Raji (cell line): Measurements from ENCODE around the gene MRPS27.

ENCODE experiments used
- POLR2A ChIP-seq: IDR thresholded peaks from 2 replicates; pipeline ENCODE4 v1.6.1; 2011; ENCODE audit warnings: low read depth, low read length, control low read depth; ENCODE audit not compliant: insufficient read depth

Gene MRPS27

GRCh38 chr5:72199681-72200080, 120.4 kb downstream of the MRPS27 start:
- no peak for TF ChIP-seq POLR2A

DNA sequence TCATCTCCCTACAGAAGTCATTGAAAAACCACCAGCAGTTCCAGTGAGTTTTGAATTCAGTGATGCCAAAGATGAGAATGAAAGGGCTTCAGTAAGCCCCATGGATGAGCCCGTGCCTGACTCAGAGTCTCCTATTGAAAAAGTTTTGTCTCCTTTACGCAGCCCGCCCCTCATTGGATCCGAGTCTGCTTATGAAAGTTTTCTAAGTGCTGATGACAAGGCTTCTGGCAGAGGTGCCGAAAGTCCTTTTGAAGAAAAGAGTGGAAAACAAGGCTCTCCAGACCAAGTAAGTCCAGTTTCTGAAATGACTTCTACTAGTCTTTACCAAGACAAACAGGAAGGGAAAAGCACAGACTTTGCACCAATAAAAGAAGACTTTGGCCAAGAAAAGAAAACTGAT, 122.6 kb downstream of the MRPS27 start:
- no peak for TF ChIP-seq POLR2A

DNA sequence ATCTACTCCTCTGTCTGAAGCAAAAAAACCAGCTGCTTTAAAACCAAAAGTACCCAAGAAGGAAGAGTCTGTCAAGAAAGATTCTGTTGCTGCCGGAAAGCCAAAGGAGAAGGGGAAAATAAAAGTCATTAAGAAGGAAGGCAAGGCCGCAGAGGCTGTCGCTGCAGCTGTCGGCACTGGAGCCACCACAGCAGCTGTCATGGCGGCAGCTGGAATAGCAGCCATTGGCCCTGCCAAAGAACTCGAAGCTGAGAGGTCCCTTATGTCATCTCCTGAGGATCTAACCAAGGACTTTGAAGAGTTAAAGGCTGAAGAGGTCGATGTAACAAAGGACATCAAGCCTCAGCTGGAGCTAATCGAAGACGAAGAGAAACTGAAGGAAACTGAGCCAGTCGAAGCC, 124.5 kb downstream of the MRPS27 start:
- TF ChIP-seq POLR2A, result no peak

- no peak for TF ChIP-seq POLR2A
These were observed 125.2 kb downstream of the MRPS27 start for GRCh38 chr5:72194846-72195245.

DNA sequence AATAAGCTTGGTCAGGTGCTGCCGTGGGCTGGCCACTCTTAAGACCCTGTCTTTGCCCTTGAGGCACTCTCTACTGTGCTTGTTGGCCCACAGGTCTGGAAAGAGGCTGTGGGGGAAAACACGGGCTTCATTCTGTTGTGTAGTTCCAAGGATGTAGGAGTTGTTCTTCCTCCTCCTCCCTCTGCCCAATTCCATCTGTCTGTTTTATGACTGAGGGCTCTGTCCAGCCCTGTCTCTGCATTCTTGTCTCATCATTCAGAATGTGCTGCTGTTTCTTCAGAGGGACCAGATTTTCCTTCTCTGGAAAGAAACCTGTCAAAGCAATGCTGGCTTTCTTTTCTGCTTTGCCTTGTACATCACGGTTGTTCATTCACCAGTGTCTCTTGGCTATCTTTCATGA, 128.6 kb downstream of the MRPS27 start:
- no peak for TF ChIP-seq POLR2A

DNA sequence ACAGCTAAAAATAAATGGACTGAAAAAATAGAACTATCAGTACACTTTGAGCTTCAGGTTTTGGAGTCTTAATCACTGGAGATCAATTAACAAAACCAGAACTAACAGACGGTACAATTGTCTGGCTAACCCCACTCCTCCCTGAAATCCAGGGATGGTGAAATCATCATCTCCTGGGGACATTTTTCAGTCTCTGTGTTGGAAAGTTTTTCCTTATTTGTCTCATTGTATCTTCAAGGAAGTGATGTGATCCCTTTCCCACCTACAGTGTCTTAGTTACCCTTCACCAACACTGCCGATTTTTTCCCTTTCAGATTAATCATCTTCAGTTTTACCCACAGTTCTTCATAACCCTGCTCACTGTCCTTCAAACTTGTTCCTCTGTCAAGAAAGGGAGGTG, 130.9 kb downstream of the MRPS27 start:
- no peak for TF ChIP-seq POLR2A

DNA sequence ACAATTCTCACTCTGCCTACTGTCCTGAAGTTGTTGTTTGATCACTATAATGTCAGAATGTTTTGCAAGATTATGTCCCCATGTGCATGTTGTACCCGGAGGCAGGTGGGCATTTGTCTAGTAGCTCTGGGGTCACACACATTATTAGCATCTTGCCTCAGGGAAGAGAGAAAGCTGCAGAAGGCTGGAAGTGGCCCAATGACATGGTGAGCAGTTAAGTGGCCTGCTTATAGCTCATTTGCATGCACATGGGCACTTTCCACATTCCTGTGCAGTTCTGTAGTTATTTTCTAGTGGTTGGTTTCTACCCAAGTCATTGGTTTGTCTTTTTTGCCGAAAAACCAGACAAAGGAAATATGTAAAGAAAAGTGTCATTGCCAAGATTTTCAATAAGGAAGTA, 131.9 kb downstream of the MRPS27 start:
- TF ChIP-seq POLR2A, result no peak

DNA sequence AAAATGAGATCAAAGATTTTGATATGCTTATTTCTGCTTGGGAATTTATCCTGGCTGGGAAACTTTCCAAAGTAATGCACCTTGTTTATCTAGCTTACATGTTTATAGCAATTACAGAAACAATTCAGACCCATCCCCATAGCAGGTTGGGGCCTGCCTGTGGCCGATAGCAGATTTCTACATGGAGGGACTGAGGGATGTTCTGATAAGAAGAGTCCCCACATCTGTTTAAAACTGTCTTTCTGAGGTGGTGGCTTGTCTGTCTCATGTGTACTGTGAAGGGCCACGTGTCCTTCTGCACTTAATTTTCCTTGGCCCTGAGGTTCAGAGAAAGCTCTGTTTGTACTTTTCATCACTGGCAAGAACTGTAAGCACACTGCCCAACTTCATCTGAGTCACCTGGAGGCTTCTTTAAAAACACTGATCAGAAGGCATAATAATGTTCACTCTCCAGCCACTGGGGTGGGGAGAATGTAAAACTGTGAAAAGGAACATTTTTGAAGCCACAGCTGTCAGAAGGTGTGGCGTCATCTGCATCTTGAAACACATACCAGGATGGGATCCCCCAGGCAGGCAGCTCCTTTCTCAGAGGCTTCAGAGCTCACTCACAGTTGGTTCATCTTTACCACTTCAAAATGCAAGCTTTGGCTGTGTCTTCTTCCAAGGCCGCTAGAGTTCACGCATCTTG, 132.5 kb downstream of the MRPS27 start:
- no peak for TF ChIP-seq POLR2A

DNA sequence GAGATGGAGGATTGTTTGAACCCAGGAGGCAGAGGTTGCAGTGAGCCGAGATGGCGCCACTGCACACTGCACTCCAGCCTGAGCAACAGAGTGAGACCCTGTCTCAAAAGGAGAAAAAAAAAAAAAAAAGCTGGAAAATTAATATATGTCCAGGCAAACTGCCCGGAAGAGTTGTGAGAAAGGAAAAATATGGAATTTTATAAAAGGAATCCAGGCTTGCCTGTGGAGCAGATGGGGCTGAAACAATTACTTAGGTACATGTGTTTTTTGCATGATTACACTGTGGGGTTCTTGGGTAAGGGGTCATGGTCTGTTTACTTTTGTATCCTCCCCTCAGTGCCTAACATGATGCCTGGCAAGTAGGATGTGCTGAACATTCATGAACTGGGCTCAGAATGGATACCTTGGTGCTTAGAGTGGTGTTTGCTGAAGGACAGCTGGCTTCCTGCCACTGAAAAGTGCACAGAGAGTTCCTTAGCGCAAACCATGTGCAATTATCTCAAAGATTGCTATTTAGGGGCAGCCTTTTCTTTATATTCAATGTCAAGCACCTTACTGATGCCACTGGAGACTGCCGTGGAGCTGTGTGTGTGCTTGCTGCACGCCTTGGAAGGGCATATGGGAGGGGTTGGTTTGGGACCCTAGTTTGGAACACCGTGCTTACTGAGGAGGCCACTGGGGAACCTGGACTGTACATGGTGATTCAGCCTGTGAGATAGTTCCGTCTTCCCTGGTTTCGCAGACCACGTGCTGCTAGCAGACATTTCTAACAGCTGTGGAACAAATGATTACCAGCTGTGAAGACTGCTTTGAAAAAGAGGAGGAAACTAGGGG, 134.3 kb downstream of the MRPS27 start:
- no peak for TF ChIP-seq POLR2A

DNA sequence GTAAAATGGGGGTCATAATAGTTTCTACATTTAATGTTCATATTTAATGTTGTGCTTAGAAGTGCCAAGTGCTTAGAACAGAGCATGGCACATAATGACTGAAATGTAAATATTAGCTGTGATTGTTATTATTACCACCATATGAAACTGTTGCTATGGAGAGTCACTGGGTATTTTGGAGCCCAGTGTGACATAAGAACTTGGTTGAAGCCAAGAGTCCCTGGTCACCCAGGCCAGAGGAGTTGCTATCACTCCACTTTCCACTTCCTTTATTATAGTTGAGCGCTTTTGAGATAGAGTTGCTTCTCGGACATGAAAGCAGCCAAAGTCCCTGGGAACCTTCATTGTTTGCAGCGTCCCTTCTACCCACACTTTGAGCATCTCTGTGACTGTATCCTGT, 135.6 kb downstream of the MRPS27 start:
- no peak for TF ChIP-seq POLR2A

DNA sequence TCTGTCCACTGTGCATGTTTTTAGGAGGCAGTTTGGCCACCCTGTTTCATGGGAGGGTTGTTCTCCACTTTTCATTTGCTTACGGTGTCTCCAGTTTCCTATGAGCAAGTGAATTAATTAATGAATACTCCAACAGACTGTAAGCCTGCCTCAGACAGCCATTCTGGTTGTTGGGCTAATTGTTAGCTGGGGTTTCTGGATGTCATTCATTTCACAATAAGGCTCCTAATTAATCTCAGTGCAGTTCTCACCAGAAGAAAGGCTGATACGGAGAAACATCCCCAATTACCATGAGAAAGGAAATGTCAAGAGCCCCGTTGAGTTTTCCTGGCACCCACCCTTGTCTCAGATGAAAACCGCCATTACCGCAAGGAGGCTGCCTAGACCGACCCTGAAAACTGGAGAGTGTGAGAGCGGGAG, 136.9 kb downstream of the MRPS27 start:
- TF ChIP-seq POLR2A, result no peak

- TF ChIP-seq POLR2A, result no peak
These were observed 137.4 kb downstream of the MRPS27 start for GRCh38 chr5:72182686-72183085.

DNA sequence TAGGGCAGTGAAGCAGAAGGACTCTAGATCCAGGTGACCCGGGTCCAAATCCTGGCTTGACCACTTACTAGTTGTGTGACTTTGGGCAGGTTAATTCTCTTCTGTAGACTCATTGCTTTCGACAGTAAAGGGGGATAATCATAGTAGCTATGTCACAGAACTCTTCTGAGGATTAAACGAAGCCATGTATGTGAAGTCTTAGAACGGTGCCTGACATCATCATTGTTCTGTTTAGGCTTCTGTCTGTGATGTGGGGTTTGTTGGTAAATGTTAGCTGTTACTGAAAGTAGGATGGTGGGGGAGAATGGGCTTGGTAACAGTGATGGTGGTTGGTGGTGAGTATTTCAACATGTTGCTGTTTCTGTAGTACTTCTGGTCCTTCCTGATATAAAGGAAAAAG, 139.1 kb downstream of the MRPS27 start:
- no peak for TF ChIP-seq POLR2A

DNA sequence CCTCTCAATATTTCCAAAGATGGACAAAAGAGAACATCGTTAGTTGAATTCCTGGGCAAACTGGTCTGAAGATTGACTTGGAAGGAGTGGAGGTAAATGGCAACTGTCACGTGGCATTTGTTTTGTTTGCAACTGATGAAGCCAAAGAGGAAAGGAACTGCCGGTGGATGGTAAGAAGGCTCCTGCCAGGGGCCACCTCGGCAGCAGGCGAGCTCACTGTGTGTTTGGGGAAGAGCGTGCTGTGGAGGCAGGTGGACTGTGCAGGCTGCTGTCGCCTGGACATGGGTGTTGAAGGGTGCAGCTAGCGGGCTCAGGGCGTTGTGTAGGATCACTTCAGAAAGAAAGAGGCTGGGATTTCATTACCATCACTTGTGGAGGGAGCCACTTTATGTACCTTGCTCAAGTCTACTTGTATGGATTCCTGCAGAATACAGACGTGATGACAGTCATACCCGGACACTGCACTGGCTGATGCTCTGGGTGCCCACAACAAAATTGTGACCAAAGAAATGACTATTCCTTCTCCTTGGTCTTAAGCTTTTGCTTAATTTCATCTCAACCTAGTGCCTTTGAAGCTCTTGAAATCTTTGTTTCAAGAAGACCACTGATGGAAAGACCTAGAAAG, 140.1 kb downstream of the MRPS27 start:
- no peak for TF ChIP-seq POLR2A

GRCh38 chr5:72179028-72179815, 140.8 kb downstream of the MRPS27 start:
- TF ChIP-seq POLR2A, result no peak
